NK-92 (cell line): ENCODE data around the gene VOPP1.
"Not testable (repeated sequence)": the region's sequence is repeated elsewhere in the genome, so short reads cannot be mapped to it uniquely, and the experiment has no call there.

Experiments used
- DNase-seq: peaks from one replicate; lab custom pipeline; 2025; ENCODE audit not compliant: unreplicated experiment; lab: John Stamatoyannopoulos, UW

VOPP1 gene

DNA sequence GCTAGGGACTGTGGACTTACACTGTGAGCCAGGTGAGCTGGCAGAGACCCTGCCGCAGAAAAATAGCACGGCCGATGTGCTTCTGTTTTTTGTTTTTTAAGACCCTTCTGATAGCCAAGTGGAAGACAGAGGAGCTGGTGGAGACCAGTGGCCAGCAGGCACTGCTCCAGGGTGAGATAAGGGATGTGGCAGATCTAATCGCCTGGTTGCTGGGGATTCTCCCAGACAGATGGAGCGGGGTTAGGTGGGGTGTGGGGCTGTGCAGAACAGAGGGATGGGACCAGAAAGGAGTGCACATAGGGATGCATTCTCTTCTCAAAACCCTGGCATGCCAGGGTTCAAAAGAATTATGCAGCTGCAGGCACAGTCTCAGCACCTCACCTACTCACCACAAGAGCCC is 82.2 kb downstream of the VOPP1 start:
- no peak for DNase-seq

- DNase-seq = no peak
Measured at GRCh38 chr7:55489552-55489951, 82.8 kb downstream of the VOPP1 start.

- no peak for DNase-seq
Measured at GRCh38 chr7:55488804-55489340, 83.4 kb downstream of the VOPP1 start.

- no peak for DNase-seq
Measured at GRCh38 chr7:55488216-55488615, 84.1 kb downstream of the VOPP1 start.

GRCh38 chr7:55486991-55487390 is 85.3 kb downstream of the VOPP1 start:
- DNase-seq = no peak

GRCh38 chr7:55486192-55486590 is 86.1 kb downstream of the VOPP1 start:
- no peak for DNase-seq

- no peak for DNase-seq
Measured at GRCh38 chr7:55485501-55486191, 86.7 kb downstream of the VOPP1 start.

- no peak for DNase-seq
Measured at GRCh38 chr7:55484834-55485233, 87.5 kb downstream of the VOPP1 start.

- no peak for DNase-seq
Measured at GRCh38 chr7:55484241-55484640, 88.1 kb downstream of the VOPP1 start.

GRCh38 chr7:55483046-55483445 is 89.3 kb downstream of the VOPP1 start:
- no peak for DNase-seq

- DNase-seq = no peak
Measured at GRCh38 chr7:55481155-55481554, 91.1 kb downstream of the VOPP1 start.

- no peak for DNase-seq
Measured at GRCh38 chr7:55478700-55479099, 93.6 kb downstream of the VOPP1 start.

- DNase-seq = no peak
Measured at GRCh38 chr7:55477781-55478374, 94.4 kb downstream of the VOPP1 start.

- no peak for DNase-seq
Measured at GRCh38 chr7:55476852-55477780, 95.2 kb downstream of the VOPP1 start.

DNA sequence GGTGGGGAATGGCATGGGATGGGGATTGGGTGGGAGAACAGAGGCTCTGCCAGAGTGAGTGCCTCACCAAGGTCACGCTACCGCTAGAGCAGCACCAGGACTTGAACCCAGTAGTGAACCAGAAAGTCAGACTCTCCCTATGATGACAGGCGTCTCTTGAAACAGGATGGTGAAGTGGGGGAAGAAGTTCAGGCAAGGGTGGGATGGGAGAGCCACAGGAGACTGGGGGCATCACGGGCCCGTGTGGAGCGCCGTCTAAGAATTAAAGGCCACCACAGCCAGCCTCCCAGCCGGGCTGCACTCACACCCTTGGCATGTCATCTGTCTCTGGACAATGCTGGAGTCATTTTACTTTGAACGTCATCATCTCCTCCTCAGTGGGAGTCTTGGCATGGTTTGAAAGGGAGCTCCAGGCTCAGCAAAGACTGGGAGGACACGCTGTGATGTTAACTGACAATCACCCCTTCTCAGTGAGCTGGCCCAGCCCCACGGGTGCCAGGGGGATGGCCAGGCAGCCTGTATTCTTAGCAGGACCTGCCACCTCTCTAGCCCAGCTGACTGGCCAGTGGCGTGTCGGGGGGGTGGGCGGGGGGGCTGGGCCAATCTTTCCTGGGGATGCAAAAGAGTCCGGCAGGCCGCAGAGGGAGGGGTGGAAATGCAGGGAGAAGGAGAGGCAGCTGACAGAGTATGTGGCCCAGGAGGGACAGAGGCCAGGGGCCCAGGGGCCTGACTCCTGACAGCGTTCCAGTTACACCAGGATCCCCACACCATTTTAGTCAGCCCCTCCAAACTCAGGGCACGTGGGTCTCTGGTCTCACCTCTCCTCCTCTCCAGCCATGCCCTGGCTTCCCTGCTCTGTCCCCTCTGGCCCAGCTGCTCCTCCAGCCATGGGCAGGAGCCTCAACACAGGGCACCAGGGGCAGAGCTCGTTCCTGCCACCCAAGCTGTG is 96.2 kb downstream of the VOPP1 start:
- DNase-seq = no peak

- DNase-seq = no peak
Measured at GRCh38 chr7:55474944-55475854, 97.1 kb downstream of the VOPP1 start.

DNA sequence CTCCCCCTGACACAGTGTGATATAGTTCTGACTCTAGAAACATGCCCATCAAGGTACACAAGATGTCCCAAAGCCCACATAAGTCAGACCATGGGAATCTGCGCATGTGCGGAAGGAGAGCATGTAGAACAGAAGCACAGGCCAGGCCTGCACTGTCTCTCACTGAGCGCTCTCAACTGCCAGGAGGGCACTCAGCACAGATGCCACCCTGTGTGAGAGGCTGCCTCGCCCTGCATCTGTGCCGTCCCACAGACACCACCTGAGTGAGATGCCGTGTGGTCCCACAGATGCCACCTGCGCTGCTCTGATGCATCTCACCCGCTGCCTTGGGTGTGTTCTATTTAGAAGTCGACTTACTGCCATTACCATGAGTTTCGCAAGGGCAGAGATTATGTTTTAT is 98.4 kb downstream of the VOPP1 start:
- no peak for DNase-seq

DNA sequence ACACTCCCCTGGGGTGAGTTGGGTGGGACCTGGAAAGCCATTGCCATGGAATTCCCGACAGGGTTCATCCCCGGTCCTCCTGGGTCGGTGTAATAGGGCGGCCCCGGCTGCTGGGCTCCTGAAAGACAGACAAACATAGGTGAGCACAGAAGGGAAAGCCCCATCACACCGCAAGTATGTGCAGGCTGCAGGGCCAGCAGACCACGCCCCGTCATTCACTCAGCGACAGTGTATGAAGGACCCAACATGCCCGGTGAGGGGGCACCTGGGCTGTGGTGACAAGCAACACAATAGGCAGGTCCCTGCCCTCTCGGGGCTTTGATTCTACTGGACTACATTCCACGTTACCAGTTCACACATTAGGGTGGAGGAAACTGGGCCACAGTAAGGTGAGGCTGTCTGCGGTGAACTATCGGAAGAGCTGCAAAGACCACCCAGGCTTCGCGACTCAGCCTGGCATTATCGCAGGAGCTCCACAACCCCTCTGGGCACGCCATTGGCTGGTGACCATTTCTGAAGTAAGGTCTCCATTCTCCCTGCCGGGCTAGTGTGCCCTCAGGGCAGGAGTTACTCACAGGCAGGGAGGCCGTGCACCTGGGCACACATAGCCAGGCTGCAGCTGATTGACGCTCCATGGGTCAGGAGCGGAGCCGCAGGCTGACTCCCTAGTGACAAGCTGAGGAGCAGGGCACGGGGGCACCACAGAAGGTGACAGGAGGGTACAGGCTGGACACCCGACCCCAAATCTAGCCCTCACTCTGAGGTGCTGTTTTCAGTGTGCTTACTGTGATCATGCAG is 99.2 kb downstream of the VOPP1 start:
- DNase-seq = no peak

DNA sequence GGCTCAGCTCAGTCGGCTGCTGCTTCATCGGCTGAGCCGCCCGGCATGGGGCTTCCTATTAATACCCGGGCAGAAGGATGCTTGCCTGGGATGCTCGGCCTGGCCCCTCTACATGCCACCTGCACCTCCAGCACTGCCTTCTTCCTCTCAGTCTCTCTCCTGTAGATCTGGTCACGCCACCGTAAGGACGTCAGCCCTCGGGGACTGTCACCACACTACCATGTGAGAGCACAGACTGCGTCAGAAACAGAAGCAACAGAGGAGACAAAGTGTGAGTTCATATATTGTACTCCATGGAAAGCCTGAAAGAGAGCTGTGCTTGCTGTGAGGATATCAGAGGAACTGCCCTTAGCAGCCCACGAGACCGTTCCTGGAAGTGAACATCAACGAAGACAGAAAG is 99.9 kb downstream of the VOPP1 start:
- DNase-seq = not testable (repeated sequence)
